GM21447 (cell line): ENCODE results near the gene TRAPPC6A.

Experiments
- ATAC-seq: cut with Tn5 transposase; IDR thresholded peaks from one replicate; pipeline ENCODE4 v1.9.1; 2021; ENCODE audit not compliant: unreplicated experiment

Gene TRAPPC6A, protein sequence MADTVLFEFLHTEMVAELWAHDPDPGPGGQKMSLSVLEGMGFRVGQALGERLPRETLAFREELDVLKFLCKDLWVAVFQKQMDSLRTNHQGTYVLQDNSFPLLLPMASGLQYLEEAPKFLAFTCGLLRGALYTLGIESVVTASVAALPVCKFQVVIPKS

DNA sequence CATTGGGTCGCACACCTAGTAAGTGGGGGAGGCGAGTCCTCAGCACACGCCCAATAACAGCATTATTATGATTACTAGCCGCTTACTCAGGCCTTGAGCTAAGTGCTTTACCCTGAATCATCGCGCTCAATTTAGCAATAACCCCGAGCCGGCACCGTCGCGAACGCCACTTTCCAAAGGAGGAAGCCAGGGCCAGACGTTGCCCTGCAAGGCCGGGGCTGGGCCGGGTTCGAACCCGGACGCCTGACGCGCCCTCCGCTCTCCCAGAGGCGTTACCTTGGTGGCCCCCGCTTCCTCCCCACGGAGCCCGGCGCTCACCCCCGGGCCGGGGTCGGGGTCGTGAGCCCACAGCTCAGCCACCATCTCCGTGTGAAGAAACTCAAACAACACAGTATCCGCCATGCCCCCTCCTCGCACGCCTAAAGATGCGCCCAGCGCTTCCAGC is at the start of gene TRAPPC6A:
TSS of gene TRAPPC6A (minus strand) at position 421 of the 445 bp plus-strand sequence. CDS start at position 402, 19 bp downstream.
- no peak for ATAC-seq

DNA sequence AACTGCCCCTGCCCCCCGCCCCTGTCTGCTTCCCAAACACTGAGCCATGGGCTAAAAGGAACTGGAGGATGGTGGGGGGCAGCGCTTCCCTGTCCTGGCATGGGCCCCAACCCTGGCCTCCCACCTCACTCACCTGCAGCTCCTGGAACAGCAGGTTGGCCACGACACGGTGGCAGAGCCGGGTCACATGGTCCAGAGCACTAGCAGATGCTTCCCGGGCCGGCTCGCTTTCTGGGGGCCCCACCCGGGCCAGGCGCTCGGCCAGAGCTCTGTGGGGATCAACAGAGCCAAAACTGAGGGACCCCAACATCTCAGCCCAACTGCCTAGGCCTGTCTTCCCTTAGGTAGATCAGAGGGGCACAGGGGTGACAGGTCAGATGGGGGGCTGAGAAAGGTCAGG is 46.6 kb upstream of the TRAPPC6A start:
- ATAC-seq, result no peak

DNA sequence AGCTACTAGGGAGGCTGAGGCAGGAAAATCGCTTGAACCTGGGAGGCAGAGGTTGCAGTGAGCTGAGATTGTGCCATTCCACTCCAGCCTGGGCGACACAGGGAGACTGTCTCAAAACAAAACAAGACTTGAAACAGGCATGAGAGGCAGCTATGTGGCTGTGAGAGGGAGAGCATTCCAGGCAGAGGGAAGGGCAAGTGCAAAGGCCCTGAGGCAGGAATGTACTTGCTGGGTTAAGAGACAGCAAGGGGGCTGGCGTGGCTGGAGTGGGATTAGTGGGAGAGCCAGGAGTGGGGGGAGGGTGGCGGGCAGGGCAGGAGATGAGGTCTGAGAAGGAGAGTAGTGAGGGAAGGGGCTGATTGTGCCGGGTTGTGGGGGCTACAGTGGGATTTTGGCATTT is 45.8 kb upstream of the TRAPPC6A start:
- ATAC-seq, result no peak

DNA sequence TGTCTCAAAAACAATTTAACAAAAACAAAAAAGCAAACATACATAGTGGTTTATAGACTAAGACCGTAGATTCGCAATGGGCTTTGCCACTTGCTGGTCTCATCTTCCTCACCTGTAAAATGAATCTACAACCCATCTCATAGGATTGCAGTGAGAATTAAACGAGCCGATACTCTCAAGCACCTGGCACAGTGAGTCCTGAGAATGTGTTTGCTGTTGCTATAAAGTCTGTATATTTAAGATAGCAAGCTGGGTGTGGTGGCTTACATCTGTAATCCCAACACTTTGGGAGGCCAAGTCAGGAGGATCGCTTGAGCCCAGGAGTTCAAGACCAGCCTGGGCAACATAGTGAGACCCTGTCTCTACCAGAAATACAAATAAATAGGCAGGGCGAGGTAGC is 44.7 kb upstream of the TRAPPC6A start:
- ATAC-seq, result no peak

DNA sequence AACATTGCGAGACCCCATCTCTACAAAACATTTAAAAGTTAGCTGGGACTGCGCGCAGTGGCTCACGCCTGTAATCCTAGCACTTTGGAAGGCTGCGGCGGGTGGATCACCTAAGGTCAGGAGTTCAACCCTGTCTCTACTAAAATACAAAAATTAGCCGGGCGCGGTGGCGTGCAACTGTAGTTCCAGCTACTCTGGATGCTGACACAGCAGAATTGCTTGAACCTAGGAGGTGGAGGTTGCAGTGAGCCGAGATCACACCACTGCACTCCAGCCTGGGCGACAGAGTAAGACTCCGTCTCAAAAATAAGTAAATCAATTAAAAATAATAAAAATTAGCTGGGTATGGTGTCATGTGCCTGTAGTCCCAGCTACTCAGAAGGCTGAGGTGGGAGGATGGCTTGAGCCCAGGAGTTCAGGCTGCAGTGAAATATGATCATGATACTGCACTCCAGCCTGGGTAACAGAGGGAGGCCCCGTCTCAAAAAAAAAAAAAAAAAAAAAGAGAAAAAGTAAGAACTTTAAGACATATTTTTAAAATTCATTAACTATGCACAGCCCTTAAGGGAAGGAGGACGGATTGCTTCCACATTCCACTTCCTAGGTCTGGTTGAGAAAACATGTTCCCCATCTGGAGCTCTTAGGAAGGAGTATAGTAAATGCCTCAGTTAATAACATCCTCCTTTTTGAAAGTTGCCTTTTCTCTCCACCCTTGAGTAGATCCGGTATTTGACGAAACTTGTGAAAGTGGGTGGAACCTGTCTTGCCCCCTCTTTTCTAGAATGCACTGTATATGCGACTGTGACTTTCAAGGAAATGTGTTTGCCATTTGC is 41.1 kb upstream of the TRAPPC6A start:
- ATAC-seq, result no peak

DNA sequence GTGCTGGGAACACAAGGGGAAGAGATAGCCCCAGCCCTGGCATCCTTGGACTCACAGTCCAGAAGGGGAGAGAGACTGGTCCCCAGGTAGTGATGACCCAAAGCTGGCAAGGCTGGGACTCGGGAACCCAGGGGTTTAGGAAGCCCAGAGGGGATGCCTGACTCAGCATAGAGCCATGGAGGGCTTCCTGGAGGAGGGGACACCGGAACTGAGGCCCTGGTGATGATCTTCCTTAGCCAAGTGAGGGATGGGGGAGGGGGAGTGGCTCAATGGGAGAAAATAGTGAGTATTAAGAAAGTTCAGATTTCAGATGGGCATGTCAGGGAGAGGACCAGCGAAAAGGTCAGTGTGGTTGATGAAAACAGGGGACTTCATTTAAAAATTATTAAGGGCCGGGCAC is 40.4 kb upstream of the TRAPPC6A start:
- ATAC-seq, result no peak

DNA sequence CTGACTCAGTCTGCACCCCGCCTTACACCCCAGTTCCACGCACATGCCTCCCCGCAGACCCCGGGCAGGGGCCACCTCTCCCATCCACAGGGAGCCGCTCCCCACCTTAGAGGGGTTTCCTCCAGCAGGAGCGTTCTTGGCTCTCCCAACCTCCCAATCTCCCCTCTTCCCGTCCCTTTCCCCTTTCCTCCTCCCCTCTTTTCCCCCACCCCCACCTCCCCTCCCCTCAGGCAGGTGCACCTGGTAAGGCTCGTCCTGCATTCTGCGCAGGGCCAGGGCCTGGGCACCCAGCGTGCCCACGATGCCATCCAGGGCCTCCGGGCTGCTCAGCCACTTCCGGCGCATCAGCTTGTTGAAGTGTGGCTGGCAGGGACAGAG is 39.9 kb upstream of the TRAPPC6A start:
- ATAC-seq, result no peak

DNA sequence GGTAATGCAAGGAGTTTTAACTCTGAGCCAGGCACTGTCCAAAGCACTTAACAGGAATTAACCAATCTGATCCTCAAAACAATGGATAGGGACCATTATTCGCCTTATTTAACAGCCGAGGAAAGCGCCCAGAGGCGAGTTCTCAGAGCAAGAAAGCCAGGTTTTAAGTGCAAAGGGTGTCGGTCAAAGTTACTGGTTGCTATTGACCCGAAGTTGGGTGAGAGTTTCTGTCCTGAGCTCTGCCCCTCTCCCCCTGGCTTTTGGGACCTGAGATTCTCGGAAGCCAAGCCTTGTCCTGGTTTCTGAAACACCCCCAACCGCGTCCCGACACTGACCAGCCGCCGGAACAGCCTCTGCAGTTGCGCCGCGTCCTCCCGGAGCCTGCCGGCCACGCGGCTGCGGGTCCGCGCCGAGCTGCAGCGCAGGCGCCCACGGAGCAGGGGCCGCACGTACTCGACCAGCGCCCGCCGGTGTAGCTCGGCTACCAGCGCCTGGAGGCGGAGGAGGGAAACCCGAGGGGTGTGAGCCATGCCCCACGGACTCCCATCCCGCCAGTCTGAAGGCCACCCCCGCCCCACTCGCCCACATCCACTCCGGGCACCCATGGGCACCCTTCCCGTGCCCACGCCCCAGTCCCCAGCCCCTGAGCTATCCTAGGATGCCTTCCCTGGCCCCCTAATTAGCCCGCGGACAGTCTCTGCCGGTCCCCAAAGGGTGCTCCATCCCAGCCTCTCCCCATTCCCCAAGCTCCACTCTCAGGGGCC is 39.3 kb upstream of the TRAPPC6A start:
- no peak for ATAC-seq

DNA sequence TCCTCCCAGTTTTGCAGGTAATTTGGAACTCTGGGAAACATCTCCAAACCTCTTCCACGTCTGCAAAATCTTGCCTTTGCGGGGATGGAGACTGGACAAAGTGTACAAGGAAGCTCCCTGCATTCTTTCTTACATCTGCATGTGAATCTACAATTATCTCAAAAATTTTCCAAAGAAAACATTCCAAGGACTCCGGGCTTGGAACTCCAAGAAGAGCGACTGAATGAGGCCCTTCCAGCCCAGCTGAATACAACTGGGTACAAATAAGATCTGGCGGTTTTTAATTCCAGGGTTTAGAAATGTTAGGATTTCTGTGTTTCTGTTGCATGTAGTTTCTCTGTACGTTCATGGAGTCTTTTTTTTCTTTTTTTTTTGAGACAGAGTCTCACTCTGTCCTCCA is 38.6 kb upstream of the TRAPPC6A start:
- ATAC-seq, result no peak

DNA sequence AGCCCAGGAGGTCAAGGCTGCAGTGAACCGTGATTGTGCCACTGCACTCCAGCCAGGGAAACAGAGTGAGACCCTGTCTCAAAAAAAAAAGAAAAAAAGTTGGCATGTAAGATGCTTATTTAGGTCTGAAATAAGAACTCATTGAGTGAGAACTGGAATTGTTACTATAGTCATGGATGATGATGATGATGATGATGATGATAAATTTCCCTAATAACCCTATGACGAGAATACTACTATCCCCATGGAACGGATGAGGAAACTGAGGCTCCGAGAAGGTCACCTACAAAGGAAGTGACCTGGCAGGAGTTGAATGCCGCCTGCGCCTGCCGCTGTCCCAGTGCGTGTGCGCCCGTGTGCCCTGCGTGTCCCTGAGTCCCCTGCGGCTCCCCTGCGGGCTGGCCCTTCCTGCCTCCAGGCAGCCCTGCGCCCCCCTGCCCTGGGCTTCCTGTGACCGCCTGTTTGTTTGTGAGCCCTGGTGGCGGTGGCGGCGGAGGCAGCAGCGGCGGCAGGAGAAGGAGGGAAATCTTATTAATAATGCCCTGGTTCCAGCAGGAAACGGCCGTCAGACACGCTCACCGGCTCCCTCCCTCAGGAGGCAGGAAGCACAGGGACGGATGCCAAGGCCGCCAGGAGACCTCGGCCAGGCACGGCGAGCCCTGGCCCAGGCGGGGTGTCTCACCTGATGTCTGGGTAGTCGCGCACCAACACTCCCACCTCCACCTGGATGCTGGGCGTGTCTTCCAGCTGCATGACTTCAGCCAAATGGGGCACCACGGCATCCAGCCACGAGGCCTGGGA is 37.6 kb upstream of the TRAPPC6A start:
- ATAC-seq, result no peak

DNA sequence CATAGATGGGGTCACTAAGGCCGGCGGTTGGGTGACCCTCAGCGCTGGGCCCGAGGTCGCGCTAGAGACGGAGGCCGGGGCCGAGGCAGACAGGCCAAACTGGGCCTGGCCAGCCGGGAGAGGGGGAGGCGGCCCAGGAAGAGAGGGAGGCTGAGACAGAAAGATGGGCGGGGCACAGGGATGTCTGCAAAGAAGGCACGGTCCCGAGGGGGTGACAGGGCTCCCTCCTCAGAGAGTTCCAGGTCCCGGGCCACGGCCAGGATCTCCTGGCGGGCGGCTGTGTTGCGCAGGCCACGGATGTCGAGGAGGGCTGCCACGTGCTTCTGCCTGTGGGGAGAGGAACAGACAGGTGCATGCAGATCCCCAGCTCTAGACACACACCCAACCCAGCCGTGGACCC is 35.0 kb upstream of the TRAPPC6A start:
- ATAC-seq, result no peak

DNA sequence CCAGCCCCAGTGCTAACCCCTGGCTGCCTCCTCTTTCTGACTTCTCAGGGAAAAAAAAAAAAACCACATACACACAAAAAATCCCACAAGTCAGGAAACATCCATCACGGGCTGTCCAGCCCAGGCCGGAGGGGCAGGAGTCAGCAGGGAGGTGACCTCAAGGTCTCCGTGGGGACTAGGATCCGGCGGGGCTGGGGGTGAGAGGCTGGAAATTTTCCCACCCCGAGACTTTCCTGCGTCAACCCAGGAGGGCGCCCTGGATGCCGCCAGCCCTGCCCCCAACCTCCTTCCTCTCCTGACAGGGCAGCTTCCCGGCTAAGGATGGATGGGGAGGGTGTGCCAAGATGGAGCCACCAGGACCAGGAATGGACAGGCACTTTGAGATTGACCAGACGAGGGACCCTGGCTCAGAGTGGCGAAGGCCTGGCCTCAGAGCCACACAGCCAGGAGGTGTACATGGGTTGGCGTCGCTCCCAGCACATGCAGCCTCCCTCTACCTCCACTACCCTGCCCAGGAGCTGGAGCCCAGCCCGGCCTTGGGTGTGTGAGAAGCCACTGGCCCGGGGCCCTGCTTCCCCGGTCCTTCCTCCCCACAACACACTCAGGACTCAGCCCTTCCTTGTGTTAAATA is 33.8 kb upstream of the TRAPPC6A start:
- ATAC-seq, result no peak

DNA sequence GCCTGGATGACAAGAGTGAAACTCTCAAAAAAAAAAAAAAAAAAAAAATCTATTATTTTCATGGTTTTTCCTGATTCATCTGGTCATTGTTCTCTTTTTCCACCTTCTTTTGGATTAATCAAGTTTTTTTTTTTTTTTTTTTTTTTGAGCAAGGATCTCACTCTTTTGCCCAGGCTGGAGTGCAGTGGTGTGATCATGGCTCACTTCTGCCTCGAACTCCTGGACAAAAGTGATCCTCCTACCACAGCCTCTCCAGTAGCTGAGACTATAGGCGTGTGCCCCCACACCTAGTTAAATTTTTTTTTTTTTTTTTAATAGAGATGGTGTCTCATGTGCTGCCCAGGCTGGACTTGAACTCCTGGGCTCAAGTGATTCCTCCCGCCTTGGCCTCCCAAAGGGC is 28.3 kb upstream of the TRAPPC6A start:
- no peak for ATAC-seq

DNA sequence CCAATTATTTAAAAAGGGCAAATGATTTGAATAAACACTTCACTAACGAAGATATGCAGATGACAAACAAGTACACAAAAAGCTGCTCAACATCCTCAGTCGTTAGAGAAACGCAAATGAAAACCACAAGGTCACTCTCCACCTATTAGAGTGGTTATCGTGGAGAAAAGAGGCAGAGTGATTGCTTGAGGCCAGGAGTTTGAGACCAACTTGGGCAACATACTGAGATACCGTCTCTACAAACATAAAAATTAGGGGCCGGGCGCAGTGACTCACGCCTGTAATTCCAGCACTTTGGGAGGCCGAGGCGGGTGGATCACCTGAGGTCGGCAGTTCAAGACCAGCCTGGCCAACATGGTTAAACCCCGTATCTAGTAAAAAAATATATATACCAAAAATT is 27.8 kb upstream of the TRAPPC6A start:
- no peak for ATAC-seq

DNA sequence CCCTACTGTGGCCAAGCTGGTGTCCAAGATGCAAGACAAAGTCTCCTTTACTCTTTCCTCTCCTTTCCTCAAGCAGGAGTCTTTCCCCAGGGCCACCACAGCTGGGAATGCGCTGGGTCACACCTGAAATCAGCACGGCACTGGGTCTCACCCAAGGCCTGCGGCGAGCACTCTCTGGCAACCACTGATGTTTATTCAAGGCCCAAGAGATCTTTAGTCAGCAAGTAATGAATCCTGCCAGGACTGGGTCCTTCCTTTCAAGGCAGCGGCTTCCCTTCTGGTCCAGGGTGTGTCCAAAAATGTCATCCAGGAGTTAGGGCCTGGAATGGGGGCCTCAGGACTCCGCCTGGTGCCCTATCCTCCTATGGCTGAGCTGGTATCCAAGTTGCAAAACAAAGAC is 24.6 kb upstream of the TRAPPC6A start:
- ATAC-seq, result no peak

DNA sequence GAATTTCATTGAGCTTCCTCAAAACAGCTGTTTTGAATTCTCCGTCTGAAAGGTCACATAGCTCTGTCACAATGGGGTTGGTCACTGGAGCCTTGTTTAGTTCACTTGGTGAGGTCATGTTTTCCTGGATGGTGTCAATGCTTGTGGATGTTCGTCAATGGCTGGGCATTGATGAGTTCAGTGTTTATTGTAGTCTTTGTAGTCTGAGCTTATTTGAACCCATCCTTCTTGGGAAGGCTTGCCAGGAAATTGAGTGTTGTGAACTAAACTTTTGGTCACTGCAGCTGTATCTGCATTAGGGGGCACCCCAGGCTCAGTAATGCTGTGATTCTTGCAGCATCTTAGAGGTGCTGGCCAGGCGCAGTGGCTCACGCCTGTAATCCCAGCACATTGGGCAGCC is 22.5 kb upstream of the TRAPPC6A start:
- ATAC-seq, result no peak

DNA sequence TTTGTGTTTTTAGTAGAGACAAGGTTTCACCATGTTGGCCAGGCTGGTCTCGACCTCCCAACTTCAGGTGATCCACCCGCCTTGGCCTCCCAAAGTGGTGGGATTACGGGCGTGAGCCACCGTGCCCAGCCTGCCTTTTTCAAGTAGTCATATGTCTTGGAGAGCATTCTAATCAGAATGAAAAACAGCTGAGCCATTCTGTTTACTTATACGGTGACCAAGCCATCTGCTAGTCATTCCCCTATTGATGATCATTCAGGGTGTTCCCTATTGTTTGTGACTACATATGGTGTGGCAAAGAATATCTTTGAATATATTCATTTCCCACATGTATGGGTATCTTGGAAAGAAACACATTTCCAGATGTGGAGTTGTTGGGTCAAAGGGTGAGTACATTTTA is 17.7 kb upstream of the TRAPPC6A start:
- no peak for ATAC-seq

DNA sequence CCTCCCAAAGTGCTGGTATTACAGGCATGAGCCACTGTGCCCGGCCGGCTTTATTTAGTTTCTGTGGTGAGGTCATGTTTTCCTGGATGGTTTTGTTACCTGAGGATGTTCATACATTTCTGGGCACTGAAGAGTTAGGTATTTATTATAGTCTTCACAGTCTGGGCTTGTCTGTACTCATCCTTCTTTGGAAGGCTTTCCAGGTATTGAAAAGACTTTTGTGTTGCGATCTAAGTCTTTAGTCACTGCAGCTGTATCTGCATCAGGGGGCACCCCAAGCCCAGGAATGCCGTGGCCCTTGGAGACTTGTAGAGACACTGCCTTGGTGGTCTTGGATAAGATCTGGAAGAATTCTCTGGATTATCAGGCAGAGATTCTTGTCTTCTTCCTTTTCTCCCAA is 13.3 kb upstream of the TRAPPC6A start:
- no peak for ATAC-seq

DNA sequence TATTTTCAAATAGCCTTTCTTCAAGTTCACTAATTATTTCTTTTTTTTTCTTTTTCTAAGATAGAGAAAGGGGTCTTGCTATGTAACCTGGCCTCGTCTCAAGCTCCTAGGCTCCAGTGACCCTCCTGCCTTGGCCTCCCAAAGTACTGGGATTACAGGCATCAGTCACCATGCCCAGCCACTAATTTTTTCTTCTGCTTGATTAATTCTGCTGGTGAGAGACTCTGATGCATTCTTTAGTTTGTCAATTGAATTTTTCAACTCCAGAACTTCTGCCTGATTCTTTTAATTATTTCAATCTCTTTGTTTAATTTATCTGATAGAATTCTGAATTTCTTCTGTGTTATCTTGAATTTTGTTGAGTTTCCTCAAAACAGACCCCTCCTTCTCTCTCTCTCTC is 11.9 kb upstream of the TRAPPC6A start:
- ATAC-seq, result no peak

DNA sequence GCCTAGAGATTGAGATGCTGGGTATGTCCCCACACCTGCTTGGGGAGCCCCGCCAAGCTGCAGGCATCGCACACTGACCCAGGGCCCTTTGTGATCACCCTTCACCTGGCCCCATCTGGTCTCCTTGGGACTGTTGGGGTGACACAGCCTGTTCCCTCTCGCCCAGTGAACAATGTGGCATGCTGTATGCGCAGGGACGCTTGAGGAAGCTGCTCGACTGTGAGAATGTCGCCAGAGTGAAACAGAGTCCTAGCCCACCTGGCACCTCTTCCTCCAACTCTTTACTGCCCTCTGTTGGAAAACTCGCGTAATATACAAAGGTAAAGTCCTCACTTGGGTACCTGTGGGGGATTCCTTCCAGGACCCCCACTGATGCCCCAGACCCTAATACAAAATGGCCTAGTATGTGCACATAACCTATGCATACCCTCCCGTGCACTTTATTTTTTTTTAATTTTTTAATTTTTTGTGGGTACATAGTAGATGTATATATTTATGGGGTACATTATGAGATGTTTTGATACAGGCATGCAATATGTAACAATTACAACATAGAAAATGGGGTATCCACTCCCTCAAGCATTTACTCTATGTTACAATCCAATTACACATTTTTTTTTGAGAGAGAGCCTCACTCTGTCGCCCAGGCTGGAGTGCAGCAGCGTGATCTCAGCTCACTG is 9.5 kb upstream of the TRAPPC6A start:
- ATAC-seq, result no peak
